ENCODE measurements around the gene DNAJB14.
A peak's percentile ranks its signal among the peaks of the same experiment; 100 is the strongest.
"Not testable (repeated sequence)": the region's sequence is repeated elsewhere in the genome, so short reads cannot be mapped to it uniquely, and the experiment has no call there.

DNAJB14 gene

GRCh38 chr4:99971453-99972111 lies 25.2 kb upstream of the DNAJB14 start:
- no peak for TF ChIP-seq CTCF (IDR thresholded peaks at IDR 0.05; ENCODE audit: insufficient read depth, low read depth, low read length, missing control alignments)
- no peak overlapping the region for H3K4me3 ChIP-seq (ENCODE audit: low read length)
- no peak for DNase-seq (ENCODE audit: low read depth)

- no peak for TF ChIP-seq CTCF (IDR thresholded peaks at IDR 0.05; ENCODE audit: insufficient read depth, low read depth, low read length, missing control alignments)
- H3K4me3 ChIP-seq (ENCODE audit: low read length) = no peak overlapping the region
- peak; percentile 82 for DNase-seq (ENCODE audit: low read depth)
These were observed 21.9 kb upstream of the DNAJB14 start for GRCh38 chr4:99968330-99968729.

GRCh38 chr4:99966692-99967091 lies 20.3 kb upstream of the DNAJB14 start:
- no peak overlapping the region for H3K4me3 ChIP-seq (ENCODE audit: low read length)
- no peak for TF ChIP-seq CTCF (IDR thresholded peaks at IDR 0.05; ENCODE audit: insufficient read depth, low read depth, low read length, missing control alignments)
- peak; percentile 24 for DNase-seq (ENCODE audit: low read depth)

- no peak for DNase-seq (ENCODE audit: low read depth)
- no peak for TF ChIP-seq CTCF (IDR thresholded peaks at IDR 0.05; ENCODE audit: insufficient read depth, low read depth, low read length, missing control alignments)
- no peak overlapping the region for H3K4me3 ChIP-seq (ENCODE audit: low read length)
These were observed 19.4 kb upstream of the DNAJB14 start for GRCh38 chr4:99965674-99966350.

- no peak overlapping the region for H3K4me3 ChIP-seq (ENCODE audit: low read length)
- no peak for TF ChIP-seq CTCF (IDR thresholded peaks at IDR 0.05; ENCODE audit: insufficient read depth, low read depth, low read length, missing control alignments)
- no peak for DNase-seq (ENCODE audit: low read depth)
These were observed 18.8 kb upstream of the DNAJB14 start for GRCh38 chr4:99965173-99965572.

- TF ChIP-seq CTCF (IDR thresholded peaks at IDR 0.05; ENCODE audit: insufficient read depth, low read depth, low read length, missing control alignments) = no peak
- no peak overlapping the region for H3K4me3 ChIP-seq (ENCODE audit: low read length)
These were observed 15.3 kb upstream of the DNAJB14 start for GRCh38 chr4:99961711-99962110.

GRCh38 chr4:99960648-99961047 lies 14.2 kb upstream of the DNAJB14 start:
- no peak for TF ChIP-seq CTCF (IDR thresholded peaks at IDR 0.05; ENCODE audit: insufficient read depth, low read depth, low read length, missing control alignments)
- H3K4me3 ChIP-seq (ENCODE audit: low read length) = no peak overlapping the region
- DNase-seq (ENCODE audit: low read depth) = no peak

More at GRCh38 chr4:99961711-99962110, 15.3 kb upstream of the DNAJB14 start:
- no peak for DNase-seq (ENCODE audit: low read depth)

GRCh38 chr4:99958207-99958606 lies 11.8 kb upstream of the DNAJB14 start:
- not testable (repeated sequence) for H3K4me3 ChIP-seq (ENCODE audit: low read length); DNase-seq (ENCODE audit: low read depth)

All from epithelial cell of esophagus (primary cell).